ENCODE results near the gene PLXNB2. TPM values are rescaled to one million over a fixed set of nuclear protein-coding genes. Genes with fewer than 3 reads are reported as not detected.

PLXNB2 gene
- polyA plus RNA-seq, 1 experiment = 68.0 TPM

- H3K9me3 ChIP-seq (ENCODE audit: control insufficient read depth, insufficient read depth, low read length) = peaks cover 5% of the 10 kb centered on the region; the same call in 1 of the 2 replicates
- CTCF ChIA-PET = no interaction called here
- no peak overlapping the region for H3K27ac ChIP-seq (ENCODE audit: low read depth, low read length)
- H3K4me3 ChIP-seq (ENCODE audit: low read depth, low read length) = no peak overlapping the region
- no peak for DNase-seq (ENCODE audit: low read depth, low spot score)
- no peaks in the 10 kb centered on the region for H3K27me3 ChIP-seq (ENCODE audit: control insufficient read depth, insufficient read depth, low read length)
- POLR2A ChIA-PET = no interaction called here
- TF ChIP-seq CTCF (IDR thresholded peaks at IDR 0.05; ENCODE audit: low read depth, low read length) = no peak
These were observed 82.1 kb downstream of the PLXNB2 start for GRCh38 chr22:50225200-50225969.

Other genes with a start within 250 kb of the PLXNB2 start
- not detected in 2 replicates for gene TTLL8, start 249.3 kb downstream of the PLXNB2 start, polyA plus RNA-seq (2011; rRNA removed)
- 0.15 and 0.27 TPM in 2 replicates for gene MLC1, start 222.2 kb downstream of the PLXNB2 start, polyA plus RNA-seq (2011; rRNA removed)
- gene MOV10L1, start 217.6 kb downstream of the PLXNB2 start, polyA plus RNA-seq (2011; rRNA removed) = 4.2 and 4.6 TPM in 2 replicates
- 0.93 and 1.1 TPM in 2 replicates for gene PANX2, start 136.9 kb downstream of the PLXNB2 start, polyA plus RNA-seq (2011; rRNA removed)
- 8.7 and 11.8 TPM in 2 replicates for gene TRABD, start 121.7 kb downstream of the PLXNB2 start, polyA plus RNA-seq (2011; rRNA removed)
- 6.8 and 9.4 TPM in 2 replicates for gene SELENOO, start 106.6 kb downstream of the PLXNB2 start, polyA plus RNA-seq (2011; rRNA removed)
- 8.5 and 10.8 TPM in 2 replicates for gene TUBGCP6, start 62.6 kb downstream of the PLXNB2 start, polyA plus RNA-seq (2011; rRNA removed)
- gene HDAC10, start 56.4 kb downstream of the PLXNB2 start, polyA plus RNA-seq (2011; rRNA removed) = 7.0 and 9.9 TPM in 2 replicates
- gene MAPK12, start 46.0 kb downstream of the PLXNB2 start, polyA plus RNA-seq (2011; rRNA removed) = 26.6 and 33.7 TPM in 2 replicates
- 6.7 and 9.6 TPM in 2 replicates for gene MAPK11, start 37.3 kb downstream of the PLXNB2 start, polyA plus RNA-seq (2011; rRNA removed)
- 2.4 and 3.8 TPM in 2 replicates for gene DENND6B, start 19.4 kb upstream of the PLXNB2 start, polyA plus RNA-seq (2011; rRNA removed)
- 26.6 and 35.0 TPM in 2 replicates for gene PPP6R2, start 35.7 kb upstream of the PLXNB2 start, polyA plus RNA-seq (2011; rRNA removed)
- gene SBF1, start 167.4 kb upstream of the PLXNB2 start, polyA plus RNA-seq (2011; rRNA removed) = 16.4 and 20.5 TPM in 2 replicates
- 3.1 and 3.6 TPM in 2 replicates for gene ADM2, start 173.9 kb upstream of the PLXNB2 start, polyA plus RNA-seq (2011; rRNA removed)
- 0.14 and 0.22 TPM in 2 replicates for gene MIOX, start 179.2 kb upstream of the PLXNB2 start, polyA plus RNA-seq (2011; rRNA removed)
- gene LMF2, start 200.1 kb upstream of the PLXNB2 start, polyA plus RNA-seq (2011; rRNA removed) = 25.7 and 46.6 TPM in 2 replicates
- 10.4 and 13.2 TPM in 2 replicates for gene NCAPH2, start 200.6 kb upstream of the PLXNB2 start, polyA plus RNA-seq (2011; rRNA removed)
- 0.15 and 0.60 TPM in 2 replicates for gene SCO2, start 218.0 kb upstream of the PLXNB2 start, polyA plus RNA-seq (2011; rRNA removed)
- 2.9 and 3.6 TPM in 2 replicates for gene TYMP, start 222.4 kb upstream of the PLXNB2 start, polyA plus RNA-seq (2011; rRNA removed)
- gene KLHDC7B, start 238.3 kb upstream of the PLXNB2 start, polyA plus RNA-seq (2011; rRNA removed) = 0.02 and 0.04 TPM in 2 replicates

Measured in AG04450 (cell line).